BJ (cell line): ENCODE data around the gene SMIM45.

Experiments used
- CTCF ChIA-PET: fragments of 350-600 bp; formaldehyde crosslinking; extraction: SDS; loops from one replicate; lab custom pipeline; 2021; ENCODE audit warnings: antibody characterized with exemption, inconsistent platforms; lab: Yijun Ruan, JAX
- POLR2A ChIA-PET: fragments of 300-600 bp; sonication (Branson Sonifier 250); formaldehyde crosslinking; extraction: SDS; loops from one replicate; lab custom pipeline; 2021; ENCODE audit warnings: antibody characterized with exemption; lab: Charles Lee
- DNase-seq: peaks from one replicate; pipeline ENCODE4 v3.0.0-alpha.2; 2011; ENCODE audit warnings: low read depth
- H3K27me3 ChIP-seq: 2 replicates; pipeline ENCODE4 v1.6.0; 2011; ENCODE audit warnings: low read length; ENCODE audit not compliant: control insufficient read depth, insufficient read depth
- H3K36me3 ChIP-seq: 2 replicates; pipeline ENCODE4 v1.5.1; 2011; ENCODE audit warnings: low read length; ENCODE audit not compliant: control insufficient read depth, insufficient read depth
- H3K4me3 ChIP-seq: 2 replicates; pipeline ENCODE4 v1.5.1; 2011; ENCODE audit warnings: low read depth, mild to moderate bottlenecking, control low read depth, low read length
- CTCF ChIP-seq: IDR thresholded peaks from 2 replicates; pipeline ENCODE4 v1.5.1; 2011; ENCODE audit warnings: low read depth, mild to moderate bottlenecking, control low read depth, inconsistent platforms, low read length, moderate library complexity; ENCODE audit not compliant: insufficient read depth

SMIM45 gene

GRCh38 chr22:41920271-41920976, 31.5 kb upstream of the SMIM45 start:
- DNase-seq, result no peak
- ChIA-PET POLR2A (no interaction called here), CTCF (interaction anchor here (0.6 kb wide), 1 partner anchor 305 kb away, joined by 3 read pairs; no protein-coding TSS in a partner anchor)

GRCh38 chr22:41922328-41922727, 29.6 kb upstream of the SMIM45 start:
- Histone ChIP-seq H3K4me3 (no peak overlapping the region), H3K27me3 (peaks cover 10% of the 10 kb centered on the region; the same call in 1 of the 2 replicates), H3K36me3 (no peaks in the 10 kb centered on the region)
- ChIA-PET CTCF (interaction anchor here (0.7 to 2.8 kb wide), 4 partner anchors 19 to 225 kb away, joined by 3 to 8 read pairs (median 6); no protein-coding TSS in a partner anchor), POLR2A (no interaction called here)
- TF ChIP-seq CTCF, result no peak
- no peak for DNase-seq

More at GRCh38 chr22:41920271-41920976, 31.5 kb upstream of the SMIM45 start:
- Histone ChIP-seq H3K27me3 (peaks cover 20% of the 10 kb centered on the region), H3K4me3 (no peak overlapping the region), H3K36me3 (no peaks in the 10 kb centered on the region)
- TF ChIP-seq CTCF, result no peak

- POLR2A ChIA-PET, result no interaction called here
- Histone ChIP-seq H3K36me3 (no peaks in the 10 kb centered on the region), H3K27me3 (peaks cover 10% of the 10 kb centered on the region; the same call in 1 of the 2 replicates), H3K4me3 (no peak overlapping the region)
- CTCF ChIA-PET, result interaction anchor here (0.7 to 2.8 kb wide), 6 partner anchors 16 to 226 kb away, joined by 3 to 8 read pairs (median 4); no protein-coding TSS in a partner anchor
- TF ChIP-seq CTCF, result no peak
- no peak for DNase-seq
Measured at GRCh38 chr22:41922940-41923594, 28.9 kb upstream of the SMIM45 start.

- no peak for TF ChIP-seq CTCF
- Histone ChIP-seq H3K36me3 (no peaks in the 10 kb centered on the region), H3K4me3 (no peak overlapping the region), H3K27me3 (peaks cover 10% of the 10 kb centered on the region; the same call in 1 of the 2 replicates)
- no peak for DNase-seq
- CTCF ChIA-PET, result interaction anchor here (0.6 to 2.8 kb wide), 6 partner anchors 16 to 226 kb away, joined by 3 to 8 read pairs (median 4); no protein-coding TSS in a partner anchor
- POLR2A ChIA-PET, result no interaction called here
Measured at GRCh38 chr22:41923595-41924276, 28.2 kb upstream of the SMIM45 start.
